DMS53 treated with DMSO at 0.1 percent for 48 hours (cell line): ENCODE results near the gene LARP4.
"Not testable (repeated sequence)": the region's sequence is repeated elsewhere in the genome, so short reads cannot be mapped to it uniquely, and the experiment has no call there.

Experiments used
- DNase-seq: peaks from one replicate; lab custom pipeline; 2025; ENCODE audit not compliant: unreplicated experiment; lab: John Stamatoyannopoulos, UW

The LARP4 gene

GRCh38 chr12:50400638-50401499, at the start of gene LARP4:
LARP4 (plus strand) TSS chr12:50400885; CDS start chr12:50401011, 126 bp downstream.
- DNase-seq: peak; percentile 94

- no peak for DNase-seq
These were observed 49.3 kb upstream of the LARP4 start for GRCh38 chr12:50351120-50352043.

GRCh38 chr12:50353404-50353803, 47.3 kb upstream of the LARP4 start:
- DNase-seq: no peak

GRCh38 chr12:50353869-50354593, 46.7 kb upstream of the LARP4 start:
- DNase-seq: no peak

DNA sequence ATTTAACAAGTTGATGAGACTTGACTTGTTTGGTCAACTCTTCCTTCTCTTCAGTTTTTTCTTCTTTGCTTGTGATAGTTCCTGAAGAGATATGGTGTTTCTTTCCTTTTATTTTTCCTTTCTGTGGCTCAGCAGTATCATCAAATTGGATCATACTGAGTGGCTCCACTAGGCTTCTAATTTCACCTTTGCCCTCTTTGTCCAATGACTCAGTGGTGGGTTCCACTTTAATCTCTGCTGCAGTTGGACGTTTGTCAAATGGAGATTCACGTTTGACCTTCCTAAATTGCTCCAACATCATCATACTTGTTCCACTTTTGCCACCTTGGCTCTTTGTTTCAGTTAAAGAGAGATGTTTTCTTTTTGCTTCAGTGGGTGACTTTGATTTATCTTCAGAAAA, 45.8 kb upstream of the LARP4 start:
- DNase-seq: no peak

DNA sequence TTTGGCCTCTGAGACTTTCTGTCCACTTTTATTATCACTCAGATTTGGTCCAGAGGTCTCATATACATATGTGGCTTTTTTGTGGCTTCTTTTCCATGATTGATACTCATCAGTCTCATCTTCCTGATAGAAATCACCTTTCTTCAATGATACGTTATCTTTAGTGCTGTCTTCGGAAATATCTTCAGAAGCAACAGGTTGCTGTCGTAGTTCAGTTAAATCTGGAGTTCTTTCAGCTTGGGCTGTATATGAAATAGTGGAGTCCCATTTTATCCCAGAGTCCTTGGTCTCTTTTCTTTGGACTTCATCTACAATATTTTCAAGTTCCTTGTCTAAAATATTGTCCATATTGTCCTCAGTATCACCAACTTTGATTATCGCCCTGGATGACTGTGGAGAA, 45.3 kb upstream of the LARP4 start:
- DNase-seq: no peak

DNA sequence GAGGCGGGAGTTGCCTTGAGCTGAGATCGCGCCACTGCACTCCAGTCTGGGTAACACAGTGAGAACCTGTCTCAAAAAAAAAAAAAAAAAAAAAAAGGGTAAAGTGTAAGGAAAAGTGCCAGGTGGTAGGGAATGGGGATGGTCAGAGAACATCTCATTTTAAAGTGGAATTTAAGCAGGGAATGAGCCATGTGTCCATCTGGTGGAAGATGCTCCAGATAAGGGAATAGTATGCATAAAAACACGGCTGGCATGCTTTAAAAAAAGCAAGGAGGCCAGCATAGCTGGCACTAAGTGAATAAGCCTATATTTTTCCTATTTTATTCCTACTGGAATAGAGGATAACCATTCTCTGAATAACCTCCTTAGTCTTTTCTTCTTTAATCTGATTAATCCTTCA, 38.0 kb upstream of the LARP4 start:
- no peak for DNase-seq

DNA sequence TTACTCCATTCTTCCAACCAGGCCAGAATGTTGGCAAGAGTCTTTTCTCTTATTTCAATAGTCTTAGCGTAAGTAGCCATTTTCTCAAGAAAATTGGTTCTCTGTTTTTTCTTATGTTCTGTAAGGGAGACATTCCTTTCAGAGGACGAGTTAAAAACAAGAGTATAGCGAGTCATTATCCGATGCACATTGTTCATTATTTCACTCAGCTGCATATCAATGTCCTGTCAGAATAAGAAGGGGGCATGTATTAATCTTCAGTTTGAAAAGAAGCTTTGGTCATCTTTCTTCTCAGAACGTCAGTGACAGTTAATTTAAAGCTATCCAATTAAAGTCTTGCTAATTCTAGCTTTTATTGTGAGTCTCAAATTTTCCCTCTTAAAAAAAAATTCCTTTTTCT, 37.5 kb upstream of the LARP4 start:
- DNase-seq: no peak

DNA sequence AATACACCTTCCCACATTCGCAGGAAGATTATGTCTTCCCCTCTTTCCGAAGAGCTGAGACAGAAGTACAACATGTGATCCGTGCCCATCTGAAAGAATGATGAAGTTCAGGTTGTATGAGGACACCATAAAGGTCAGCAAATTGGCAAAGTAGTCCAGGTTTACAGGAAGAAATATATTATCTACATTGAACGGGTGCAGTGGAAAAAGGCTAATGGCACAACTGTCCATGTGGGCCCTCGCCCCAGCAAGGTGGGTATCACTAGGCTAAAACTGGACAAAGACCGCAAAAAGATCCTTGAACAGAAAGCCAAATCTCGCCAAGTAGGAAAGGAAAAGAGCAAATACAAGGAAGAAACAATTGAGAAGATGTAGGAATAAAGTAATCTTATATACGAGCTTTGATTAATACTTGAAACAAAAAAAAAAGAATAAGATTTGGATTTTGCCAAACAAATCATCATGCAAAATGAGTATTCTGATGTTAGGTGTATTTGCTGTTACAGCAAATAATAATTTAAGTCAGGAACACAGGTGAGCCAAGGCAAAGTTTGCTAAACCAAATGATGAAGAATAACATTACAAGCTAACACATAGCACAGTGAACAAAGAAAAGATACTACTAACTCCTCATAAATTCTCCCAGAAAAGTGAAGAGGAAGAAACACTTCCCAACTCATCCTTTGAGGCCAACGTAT, 34.8 kb upstream of the LARP4 start:
- DNase-seq: no peak

GRCh38 chr12:50370672-50371071, 30.0 kb upstream of the LARP4 start:
- DNase-seq: not testable (repeated sequence)

GRCh38 chr12:50375802-50376201, 24.9 kb upstream of the LARP4 start:
- DNase-seq: no peak

DNA sequence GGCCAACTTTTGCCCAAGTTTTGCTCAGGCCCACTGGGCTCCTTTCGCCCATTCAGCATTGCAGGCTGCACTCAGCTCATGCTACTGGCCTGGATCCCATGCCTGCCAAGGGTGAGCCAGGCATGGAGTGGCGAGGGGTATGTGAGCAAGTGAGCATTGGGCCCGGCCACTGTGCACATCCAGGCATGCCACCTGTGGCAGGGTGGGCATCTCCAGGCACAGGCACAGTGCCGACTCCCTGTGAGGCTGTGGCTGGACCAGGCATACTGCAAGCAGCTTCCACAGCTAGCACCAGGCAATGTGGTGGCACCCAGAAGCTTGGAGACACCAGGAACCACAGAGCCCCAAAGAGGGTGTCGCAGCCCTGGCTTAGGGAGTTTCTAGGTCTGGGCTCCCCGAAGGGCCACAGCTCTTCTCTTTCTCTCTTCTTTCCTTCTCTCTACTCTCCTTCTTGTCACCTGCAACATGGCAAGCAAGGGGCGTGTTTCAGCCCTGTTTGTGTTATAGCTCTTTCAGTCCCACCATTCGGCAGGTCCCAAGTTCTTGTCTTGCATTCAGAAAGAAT, 19.8 kb upstream of the LARP4 start:
- no peak for DNase-seq

DNA sequence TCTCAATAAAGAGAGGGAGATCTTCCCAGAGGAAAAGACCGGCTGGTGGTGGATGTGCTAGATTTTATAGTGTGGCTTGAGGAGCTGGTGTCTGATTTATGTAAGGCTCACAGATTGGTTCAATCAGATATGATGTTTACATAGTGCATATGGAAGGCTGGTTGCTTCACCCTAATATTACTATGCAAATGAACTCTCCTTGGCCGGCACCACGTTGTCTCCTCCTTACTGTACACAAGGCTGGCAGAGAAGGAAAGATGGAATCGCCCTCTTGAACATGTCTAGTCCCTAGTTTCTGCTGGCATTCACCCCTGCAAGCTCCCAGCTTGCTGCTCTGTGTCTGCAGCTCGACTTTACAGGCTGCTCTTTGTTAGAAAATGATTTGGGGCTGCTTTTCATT, 13.2 kb upstream of the LARP4 start:
- peak; percentile 33 for DNase-seq

- DNase-seq: no peak
These were observed 12.7 kb upstream of the LARP4 start for GRCh38 chr12:50387972-50388478.

DNA sequence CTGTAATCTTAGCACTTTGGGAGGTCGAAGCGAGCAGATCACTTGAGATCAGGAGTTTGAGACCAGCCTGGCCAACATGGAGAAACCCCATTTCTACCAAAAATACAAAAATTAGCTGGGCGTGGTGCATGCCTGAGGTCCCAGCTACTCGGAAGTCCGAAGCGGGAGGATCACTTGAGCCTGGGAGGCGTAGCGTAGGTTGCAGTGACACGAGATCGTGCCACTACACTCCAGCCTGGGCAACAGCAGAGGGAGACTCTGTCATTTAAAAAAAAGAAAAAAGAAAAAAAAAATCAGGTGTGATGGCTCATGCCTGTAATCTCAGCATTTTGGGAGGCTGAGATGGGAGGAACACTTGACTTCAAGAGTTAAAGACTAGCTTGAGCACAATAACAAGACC, 11.9 kb upstream of the LARP4 start:
- DNase-seq: not testable (repeated sequence)

DNA sequence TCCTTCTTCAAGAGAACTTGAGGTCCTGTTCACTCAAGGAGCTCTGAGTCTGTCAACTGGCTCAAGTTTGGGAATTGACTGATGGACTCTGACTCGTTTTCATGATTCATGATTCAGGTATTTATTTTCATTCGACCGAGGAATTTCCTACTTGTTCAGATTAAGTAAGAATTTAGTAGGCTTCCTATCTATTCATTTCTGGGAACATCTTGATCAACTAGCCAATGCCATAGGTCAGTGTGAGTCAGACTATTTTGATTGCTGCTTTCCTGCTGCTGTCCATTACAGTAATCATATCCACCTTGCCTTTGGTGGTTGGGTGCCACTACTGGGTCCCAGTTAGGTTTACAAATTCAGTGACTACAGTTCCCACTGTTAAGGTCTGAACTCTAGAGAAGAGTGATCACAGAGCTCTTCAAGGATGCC, 10.4 kb upstream of the LARP4 start:
- DNase-seq: no peak

GRCh38 chr12:50394469-50395029, 6.1 kb upstream of the LARP4 start:
- no peak for DNase-seq

- no peak for DNase-seq
These were observed 3.5 kb upstream of the LARP4 start for GRCh38 chr12:50397117-50397650.

- no peak for DNase-seq
These were observed 1.8 kb upstream of the LARP4 start for GRCh38 chr12:50398931-50399330.
